Mammary epithelial cell (primary cell): ENCODE data around the gene POC1B.

Experiments used
- CTCF ChIP-seq, 2 donors: IDR thresholded peaks in 1 of 2; conservative IDR thresholded peaks in 1 of 2; 2 replicates each; pipeline ENCODE4 v1.5.1; 2011 to 2012; ENCODE audit warnings: inconsistent platforms in 2 of 2, low read length in 2 of 2, mild to moderate bottlenecking in 2 of 2, control low read depth in 1 of 2, low read depth in 1 of 2; ENCODE audit not compliant: insufficient read depth in 1 of 2; ENCODE audit errors: extremely low read depth in 1 of 2
- EZH2 ChIP-seq: IDR thresholded peaks from 2 replicates; pipeline ENCODE4 v1.6.1; 2012; ENCODE audit warnings: low read length, inconsistent platforms, borderline replicate concordance

GRCh38 chr12:89414851-89415250 is 111.0 kb downstream of the POC1B start:
- no peak for TF ChIP-seq CTCF (conservative IDR thresholded peaks at IDR 0.05 in 1 of 2, IDR thresholded peaks at IDR 0.05 in 1 of 2; ENCODE audit: extremely low read depth in 1 of 2, insufficient read depth in 1 of 2, low read depth in 1 of 2, low read length in 2 of 2)
- TF ChIP-seq EZH2: no peak
